ENCODE results near the gene KPNA3. TPM values are rescaled to one million over a fixed set of nuclear protein-coding genes. Genes with fewer than 3 reads are reported as not detected.

Gene KPNA3
- total RNA-seq, 1 experiment from 2014 or later: 49.7 TPM

- Histone ChIP-seq H4K8ac (replicated peaks; ENCODE audit: insufficient read length, low read depth, low read length) (no peak overlapping the region), H3K4ac (ENCODE audit: low read depth, low read length) (no peak overlapping the region), H2BK15ac (ENCODE audit: low read depth, low read length) (no peak overlapping the region), H4K20me1 (ENCODE audit: control insufficient read depth, insufficient read depth, insufficient read length) (no peaks in the 10 kb centered on the region), H3K4me2 (ENCODE audit: insufficient read depth, insufficient read length, low read length) (no peak overlapping the region), H3K23me2 (ENCODE audit: insufficient read length, low read depth, low read length, poor library complexity, severe bottlenecking) (no peaks in the 10 kb centered on the region), H2BK120ac (ENCODE audit: low read depth, low read length, poor library complexity, severe bottlenecking) (no peak overlapping the region), H3K27ac (ENCODE audit: insufficient read length, low read depth, low read length) (no peak overlapping the region), H3T11ph (ENCODE audit: low read length) (no peak overlapping the region), H3K79me1 (ENCODE audit: insufficient read depth, low read depth, low read length, poor library complexity, severe bottlenecking) (no peaks in the 10 kb centered on the region), H2BK20ac (ENCODE audit: low read depth, low read length, poor library complexity, severe bottlenecking) (no peak overlapping the region), H2BK5ac (ENCODE audit: insufficient read length, low read length) (no peak overlapping the region), H3K27me3 (ENCODE audit: insufficient read depth, low read length) (no peaks in the 10 kb centered on the region), H3K56ac (ENCODE audit: insufficient read length, low read depth, low read length) (no peak overlapping the region), H3K14ac (ENCODE audit: insufficient read depth, low read length) (no peak overlapping the region), H2BK12ac (ENCODE audit: insufficient read length, low read depth, low read length) (no peak overlapping the region), H3K23ac (ENCODE audit: insufficient read length, low read depth, low read length) (no peak overlapping the region), H2AK5ac (ENCODE audit: insufficient read length, low read length) (no peak overlapping the region), H3K79me2 (ENCODE audit: insufficient read depth, low read length) (no peaks in the 10 kb centered on the region), H2AFZ (ENCODE audit: low read length) (no peak overlapping the region), H3K4me1 (ENCODE audit: insufficient read depth, low read length) (no peaks in the 10 kb centered on the region; the same call in 1 of the 2 replicates), H4K91ac (ENCODE audit: insufficient read length, low read depth, low read length) (no peak overlapping the region), H3K9me3 (ENCODE audit: control insufficient read depth, low read depth, low read length) (no peaks in the 10 kb centered on the region), H3K9ac (ENCODE audit: extremely low read depth, insufficient read length, low read length) (no peak overlapping the region), H3K18ac (ENCODE audit: insufficient read length, low read depth, low read length) (no peak overlapping the region), H4K5ac (ENCODE audit: insufficient read length, low read depth, low read length) (no peak overlapping the region)
- H3K9me3 Mint-ChIP-seq: peaks cover 0 to 3% of the 10 kb centered on the region in 2 experiments; a peak in 2 of 5 replicates
- peaks cover 7% of the 10 kb centered on the region for H3K27me3 Mint-ChIP-seq (ENCODE audit: low read depth)
- DNase-seq: no peak
- peaks cover 36 to 39% of the 10 kb centered on the region in 2 experiments for H3K4me1 Mint-ChIP-seq
- H3K4me3 Mint-ChIP-seq: no peak overlapping the region; a peak in 1 of 5 replicates
- TF ChIP-seq, protein P1, sequence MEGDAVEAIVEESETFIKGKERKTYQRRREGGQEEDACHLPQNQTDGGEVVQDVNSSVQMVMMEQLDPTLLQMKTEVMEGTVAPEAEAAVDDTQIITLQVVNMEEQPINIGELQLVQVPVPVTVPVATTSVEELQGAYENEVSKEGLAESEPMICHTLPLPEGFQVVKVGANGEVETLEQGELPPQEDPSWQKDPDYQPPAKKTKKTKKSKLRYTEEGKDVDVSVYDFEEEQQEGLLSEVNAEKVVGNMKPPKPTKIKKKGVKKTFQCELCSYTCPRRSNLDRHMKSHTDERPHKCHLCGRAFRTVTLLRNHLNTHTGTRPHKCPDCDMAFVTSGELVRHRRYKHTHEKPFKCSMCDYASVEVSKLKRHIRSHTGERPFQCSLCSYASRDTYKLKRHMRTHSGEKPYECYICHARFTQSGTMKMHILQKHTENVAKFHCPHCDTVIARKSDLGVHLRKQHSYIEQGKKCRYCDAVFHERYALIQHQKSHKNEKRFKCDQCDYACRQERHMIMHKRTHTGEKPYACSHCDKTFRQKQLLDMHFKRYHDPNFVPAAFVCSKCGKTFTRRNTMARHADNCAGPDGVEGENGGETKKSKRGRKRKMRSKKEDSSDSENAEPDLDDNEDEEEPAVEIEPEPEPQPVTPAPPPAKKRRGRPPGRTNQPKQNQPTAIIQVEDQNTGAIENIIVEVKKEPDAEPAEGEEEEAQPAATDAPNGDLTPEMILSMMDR (conservative IDR thresholded peaks at IDR 0.05): no peak
- no CpG with 5 or more reads among the region's 2 CpGs for WGBS (ENCODE audit: extremely low coverage, insufficient read length, low lambda C conversion rate)
- H3K36me3 Mint-ChIP-seq (ENCODE audit: insufficient read depth in 1 of 3, low read depth in 3 of 3): no peaks in the 10 kb centered on the region
- peak overlapping the region in 1 of 3 experiments; percentile 41; a peak in 2 of 7 replicates for H3K27ac Mint-ChIP-seq
Observed at GRCh38 chr13:49841964-49842363, 49.5 kb upstream of the KPNA3 start.
